OCI-LY7 (cell line): ENCODE results near the gene AKR1A1. TPM values are rescaled to one million over a fixed set of nuclear protein-coding genes. Genes with fewer than 3 reads are reported as not detected.
A peak's percentile ranks its signal among the peaks of the same experiment; 100 is the strongest.

Experiments used
- BruUV-seq: library from RNA; stranded (reverse); fragments of 400-500 nt; replicated peaks from 2 replicates; lab custom pipeline; 2021; lab: Mats Ljungman, UMichigan
- CTCF ChIA-PET: fragments of 300-600 bp; sonication (Branson Sonifier 250); formaldehyde crosslinking; loops from one replicate; lab custom pipeline; 2022; ENCODE audit warnings: antibody characterized with exemption; ENCODE audit not compliant: unreplicated experiment; lab: Charles Lee
- POLR2A ChIA-PET: fragments of 300-600 bp; sonication (Branson Sonifier 250); formaldehyde crosslinking; loops from one replicate; lab custom pipeline; 2022; ENCODE audit warnings: antibody characterized with exemption; lab: Charles Lee
- DNase-seq: peaks from one replicate; pipeline ENCODE4 v3.0.0-alpha.2; 2015; ENCODE audit warnings: low spot score
- H2AFZ ChIP-seq: fragments of 200-600 bp; sonication (generic), shearing (Covaris generic); 2 replicates; pipeline ENCODE4 v1.6.1; 2014; ENCODE audit warnings: mild to moderate bottlenecking, antibody characterized with exemption, low read length, moderate library complexity
- H3K27ac ChIP-seq: fragments of 200-600 bp; sonication (generic); 2 replicates; pipeline ENCODE4 v1.5.1; 2014; ENCODE audit warnings: mixed run types, low read depth, mild to moderate bottlenecking, moderate library complexity, low read length, inconsistent platforms; ENCODE audit not compliant: poor library complexity, severe bottlenecking
- H3K36me3 ChIP-seq: fragments of 200-600 bp; sonication (generic); 2 replicates; pipeline ENCODE4 v1.6.1; 2014; ENCODE audit warnings: mild to moderate bottlenecking, antibody characterized with exemption, low read length, moderate library complexity, mixed read lengths; ENCODE audit not compliant: insufficient read depth
- H3K4me1 ChIP-seq: fragments of 200-600 bp; sonication (generic); 2 replicates; pipeline ENCODE4 v1.5.1; 2014; ENCODE audit warnings: mild to moderate bottlenecking, low read length; ENCODE audit not compliant: insufficient read depth, poor library complexity, severe bottlenecking
- H3K4me2 ChIP-seq: fragments of 200-600 bp; sonication (generic); 2 replicates; pipeline ENCODE4 v1.6.1; 2014; ENCODE audit warnings: mild to moderate bottlenecking, low read length
- H3K4me3 ChIP-seq: fragments of 200-600 bp; sonication (generic); 2 replicates; pipeline ENCODE4 v1.5.1; 2014; ENCODE audit warnings: mild to moderate bottlenecking, low read depth, low read length; ENCODE audit not compliant: poor library complexity, severe bottlenecking
- H3K79me2 ChIP-seq: fragments of 200-600 bp; sonication (generic); 2 replicates; pipeline ENCODE4 v1.6.1; 2016; ENCODE audit warnings: low read depth, mild to moderate bottlenecking, low read length, moderate library complexity, mixed read lengths; ENCODE audit not compliant: insufficient read depth
- H3K9me2 ChIP-seq: fragments of 200-600 bp; sonication (generic); 2 replicates; pipeline ENCODE4 v1.6.1; 2016; ENCODE audit warnings: mild to moderate bottlenecking, low read length, mixed read lengths; ENCODE audit not compliant: insufficient read depth
- H3K9me3 ChIP-seq: fragments of 200-600 bp; sonication (generic); 2 replicates; pipeline ENCODE4 v1.6.1; 2014; ENCODE audit warnings: mild to moderate bottlenecking, mixed run types, low read length, mixed read lengths
- H4K20me1 ChIP-seq: fragments of 200-600 bp; sonication (generic); 2 replicates; pipeline ENCODE4 v1.6.1; 2014; ENCODE audit warnings: mild to moderate bottlenecking, antibody characterized with exemption, low read length, moderate library complexity, mixed read lengths; ENCODE audit not compliant: insufficient read depth
- EZH2phosphoT487 ChIP-seq: fragments of 200-600 bp; sonication (generic); IDR thresholded peaks from 2 replicates; pipeline ENCODE4 v1.6.1; 2018; ENCODE audit warnings: low read depth, borderline replicate concordance, mild to moderate bottlenecking, mixed run types, antibody characterized with exemption, low read length, moderate library complexity, mixed read lengths
- intact Hi-C: fragments of 100-400 bp; cut with micrococcal nuclease; formaldehyde crosslinking; loops from one replicate; pipeline ENCODE4 v1.10.0; 2022; ENCODE audit not compliant: unreplicated experiment
- total RNA-seq, 2 experiments: library from RNA; depleted of rRNA in 1 of 2; stranded (reverse); fragments of >200 nt in 1 of 2; shearing (Covaris generic) in 1 of 2; gene quantifications; 2 replicates each; pipeline ENCODE4 v1.2.3, GENCODE V29; 2014 to 2022
- TF ChIP-seq, protein P1 (sequence below): fragments of 200-600 bp; sonication (generic); conservative IDR thresholded peaks from 2 replicates; pipeline ENCODE4 v1.5.1; 2014; ENCODE audit warnings: mild to moderate bottlenecking, antibody characterized with exemption, low read length, moderate library complexity, mixed read lengths

The AKR1A1 gene
- total RNA-seq, 2 experiments from 2014 or later = 141 to 142 TPM

DNA sequence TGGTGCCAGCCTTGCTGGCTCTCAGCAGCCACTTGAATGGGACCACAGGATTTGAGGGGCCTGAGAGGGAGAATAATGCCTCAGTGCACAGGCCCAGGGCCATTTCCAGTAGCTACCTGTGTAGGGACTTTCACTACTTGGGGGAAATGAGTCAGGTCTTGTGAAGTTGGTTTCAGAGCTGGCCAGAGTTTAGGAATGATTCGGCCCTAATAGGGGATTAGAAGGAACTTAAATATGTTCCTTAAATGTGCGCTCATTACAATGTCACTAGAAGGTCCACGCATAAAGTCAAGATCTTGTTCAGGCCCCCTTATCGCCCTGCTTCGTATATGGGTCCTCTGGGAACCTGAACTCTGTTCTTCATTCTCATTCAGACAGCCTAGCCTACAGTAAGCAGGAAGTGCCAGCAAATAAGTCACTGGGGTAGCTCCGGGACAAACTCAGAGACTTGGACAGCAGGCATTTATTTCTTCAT lies 5.6 kb upstream of the AKR1A1 start:
- Histone ChIP-seq H3K4me2 (peak overlapping the region; percentile 4; the same call in 1 of the 2 replicates), H3K79me2 (no peaks in the 10 kb centered on the region), H3K9me3 (no peaks in the 10 kb centered on the region), H4K20me1 (no peaks in the 10 kb centered on the region), H3K4me3 (no peak overlapping the region), H3K9me2 (no peaks in the 10 kb centered on the region), H3K36me3 (no peaks in the 10 kb centered on the region), H3K27ac (no peak overlapping the region), H2AFZ (peak overlapping the region; percentile 60), H3K4me1 (peaks cover 30% of the 10 kb centered on the region)
- intact Hi-C loops = no loop called here
- no TSS peak for BruUV-seq
- CTCF ChIA-PET = no interaction called here
- POLR2A ChIA-PET = interaction anchor here (0.5 to 3.6 kb wide), 7 partner anchors 8 to 154 kb away, joined by 3 to 41 read pairs (median 5); partner anchors contain the start of gene PRDX1
- DNase-seq = peak; percentile 24
- TF ChIP-seq, protein P1, sequence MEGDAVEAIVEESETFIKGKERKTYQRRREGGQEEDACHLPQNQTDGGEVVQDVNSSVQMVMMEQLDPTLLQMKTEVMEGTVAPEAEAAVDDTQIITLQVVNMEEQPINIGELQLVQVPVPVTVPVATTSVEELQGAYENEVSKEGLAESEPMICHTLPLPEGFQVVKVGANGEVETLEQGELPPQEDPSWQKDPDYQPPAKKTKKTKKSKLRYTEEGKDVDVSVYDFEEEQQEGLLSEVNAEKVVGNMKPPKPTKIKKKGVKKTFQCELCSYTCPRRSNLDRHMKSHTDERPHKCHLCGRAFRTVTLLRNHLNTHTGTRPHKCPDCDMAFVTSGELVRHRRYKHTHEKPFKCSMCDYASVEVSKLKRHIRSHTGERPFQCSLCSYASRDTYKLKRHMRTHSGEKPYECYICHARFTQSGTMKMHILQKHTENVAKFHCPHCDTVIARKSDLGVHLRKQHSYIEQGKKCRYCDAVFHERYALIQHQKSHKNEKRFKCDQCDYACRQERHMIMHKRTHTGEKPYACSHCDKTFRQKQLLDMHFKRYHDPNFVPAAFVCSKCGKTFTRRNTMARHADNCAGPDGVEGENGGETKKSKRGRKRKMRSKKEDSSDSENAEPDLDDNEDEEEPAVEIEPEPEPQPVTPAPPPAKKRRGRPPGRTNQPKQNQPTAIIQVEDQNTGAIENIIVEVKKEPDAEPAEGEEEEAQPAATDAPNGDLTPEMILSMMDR = no peak
- no peak for TF ChIP-seq EZH2phosphoT487

DNA sequence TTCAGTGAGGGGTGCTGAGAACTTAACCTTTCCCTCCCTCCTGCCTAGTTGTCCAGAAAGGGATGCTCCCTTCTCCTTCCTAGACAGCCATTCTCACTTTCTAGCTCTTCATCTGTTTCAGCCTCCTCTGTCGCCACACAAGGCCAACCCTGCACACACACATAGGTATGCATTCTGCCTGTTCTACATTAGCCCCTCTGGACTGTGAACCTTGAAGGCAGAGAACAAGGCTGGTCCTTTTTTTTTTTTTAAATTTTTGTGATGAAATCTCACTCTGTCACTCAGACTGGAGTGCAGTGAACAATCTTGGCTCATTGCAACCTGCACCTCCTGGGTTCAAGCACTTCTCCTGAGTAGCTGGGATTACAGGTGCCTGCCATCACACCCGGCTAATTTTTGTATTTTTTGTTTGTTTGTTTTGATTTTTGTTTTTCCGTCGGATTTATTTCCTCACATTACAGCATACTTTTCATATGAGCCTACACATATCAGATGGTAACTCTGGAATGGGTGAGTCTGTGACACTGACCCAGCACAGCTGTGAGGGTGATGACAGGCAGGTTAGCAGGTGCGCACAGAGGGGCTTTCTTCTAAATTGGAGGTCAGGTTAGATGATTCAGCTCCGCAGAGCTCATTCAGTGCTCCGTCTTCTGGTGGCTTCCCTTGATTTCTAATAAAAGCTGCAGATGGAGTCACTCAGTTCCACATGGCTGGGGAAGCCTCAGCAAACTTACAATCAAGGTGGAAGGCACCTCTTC lies 4.9 kb upstream of the AKR1A1 start:
- Histone ChIP-seq H3K36me3 (no peaks in the 10 kb centered on the region), H3K27ac (no peak overlapping the region), H3K9me3 (no peaks in the 10 kb centered on the region), H3K4me3 (no peak overlapping the region), H4K20me1 (no peaks in the 10 kb centered on the region), H3K4me1 (peaks cover 34% of the 10 kb centered on the region), H3K9me2 (no peaks in the 10 kb centered on the region), H3K79me2 (no peaks in the 10 kb centered on the region), H3K4me2 (peak overlapping the region; percentile 4; the same call in 1 of the 2 replicates), H2AFZ (peak overlapping the region; percentile 60)
- POLR2A ChIA-PET = interaction anchor here (0.5 to 3.6 kb wide), 6 partner anchors 8 to 154 kb away, joined by 3 to 41 read pairs (median 4); partner anchors contain the start of gene PRDX1
- intact Hi-C loops = no loop called here
- no peak for TF ChIP-seq EZH2phosphoT487
- TF ChIP-seq, protein P1 = no peak
- DNase-seq = no peak
- CTCF ChIA-PET = no interaction called here
- BruUV-seq = no TSS peak
